Sigmoid colon (tissue), 7 donors: ENCODE measurements around the gene HAAO. TPM values are rescaled to one million over a fixed set of nuclear protein-coding genes. Genes with fewer than 3 reads are reported as not detected.

Experiments
- DNase-seq: peaks from one replicate; pipeline ENCODE4 v3.0.0-alpha.2; 2019
- H3K27ac ChIP-seq, 4 donors: fragments of 200-600 bp; sonication (generic); one replicate each; pipeline ENCODE4 v1.5.1; 2016 to 2019; ENCODE audit warnings: mild to moderate bottlenecking in 1 of 4
- H3K27me3 ChIP-seq, 3 donors: fragments of 200-600 bp; sonication (generic); one replicate each; pipeline ENCODE4 v1.5.1; 2019; ENCODE audit warnings: mild to moderate bottlenecking in 1 of 3
- H3K36me3 ChIP-seq, 4 donors: fragments of 200-600 bp; sonication (generic); one replicate each; pipeline ENCODE4 v1.5.1; 2016 to 2019
- H3K4me1 ChIP-seq, 4 donors: fragments of 200-600 bp; sonication (generic); one replicate each; pipeline ENCODE4 v1.5.1; 2017 to 2019
- H3K4me3 ChIP-seq, 4 donors: fragments of 200-600 bp; sonication (generic); one replicate each; pipeline ENCODE4 v1.5.1; 2017 to 2019; ENCODE audit warnings: mild to moderate bottlenecking in 2 of 4, moderate library complexity in 1 of 4
- H3K9me3 ChIP-seq, 4 donors: fragments of 200-600 bp in 3 of 4; sonication (generic) in 3 of 4; one replicate each; pipeline versions ENCODE4 v1.5.1 to v1.6.1; 2013 to 2019
- EP300 ChIP-seq, 4 donors: sonication (generic); formaldehyde crosslinking; IDR thresholded peaks; one replicate each; pipeline ENCODE4 v1.6.1; 2017; ENCODE audit warnings: antibody characterized with exemption in 4 of 4
- POLR2A ChIP-seq, 2 donors: fragments of 450-650 bp; IDR thresholded peaks; one replicate each; pipeline ENCODE4 v1.6.1; 2016; ENCODE audit warnings: antibody characterized with exemption in 2 of 2, mild to moderate bottlenecking in 2 of 2, moderate library complexity in 2 of 2
- POLR2AphosphoS5 ChIP-seq, 4 donors: sonication (generic); formaldehyde crosslinking; IDR thresholded peaks; one replicate each; pipeline ENCODE4 v1.6.1; 2017; ENCODE audit warnings: antibody characterized with exemption in 4 of 4
- WGBS, 2 donors: extraction: QIAGEN DNeasy Blood & Tissue Kit; methylation state at CpG; one replicate each; pipeline ENCODE4 v1.1.7; 2013; 5-methylcytosine and 5-hydroxymethylcytosine counted together
- intact Hi-C: fragments of 100-400 bp; cut with DNase I; formaldehyde crosslinking; loops from one replicate; pipeline ENCODE4 v1.15.1; 2023
- polyA plus RNA-seq, 3 donors: library from polyadenylated mRNA; stranded (reverse); fragments of 200-250 nt; gene quantifications; one replicate each; pipeline ENCODE4 v1.2.3, GENCODE V29; 2013
- total RNA-seq, 4 donors: library from RNA; depleted of rRNA; stranded (reverse); fragments of >200 nt; gene quantifications; one replicate each; pipeline ENCODE4 v1.1.0, GENCODE V29; 2016
- TF ChIP-seq, protein P1 (sequence below), 4 experiments: fragments of 450-650 bp in 3 of 4; fragments of 200-600 bp in 1 of 4; IDR thresholded peaks; one replicate each; pipeline ENCODE4 v1.5.1; 2016 to 2019; ENCODE audit warnings: antibody characterized with exemption in 4 of 4, mild to moderate bottlenecking in 3 of 4, moderate library complexity in 2 of 4
- donor health status: healthy with polysubstance abuse.
- donor health status: Bipolar disorder and iron deficiency.
- donor health status: healthy.

HAAO gene
- total and polyA plus RNA-seq, 7 donors, result 2.5 to 37.9 (median 5.6) TPM

DNA sequence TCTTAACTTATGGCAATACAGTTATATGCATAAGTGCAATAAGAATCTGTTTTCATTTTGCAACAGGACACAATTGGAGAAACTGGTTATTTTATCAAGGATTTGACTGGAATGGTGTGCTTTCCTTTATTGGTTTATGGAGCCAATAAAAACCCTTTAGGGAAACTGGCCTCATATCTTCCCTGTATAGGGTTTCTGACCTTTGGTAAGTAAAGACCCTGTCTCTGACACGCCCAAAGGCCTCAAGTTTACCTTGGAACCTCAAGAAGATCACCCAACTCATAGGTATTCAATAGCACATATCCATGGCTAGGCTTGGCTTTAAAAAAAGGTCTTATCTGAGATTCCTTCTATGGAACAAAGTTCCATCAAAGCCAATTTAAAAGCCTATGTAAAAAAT is 11.2 kb downstream of the HAAO start:
- no peaks in the 10 kb centered on the region for H3K9me3 ChIP-seq
- no peak overlapping the region for H3K4me3 ChIP-seq
- intact Hi-C loops, result no loop called here
- no peak for TF ChIP-seq POLR2AphosphoS5 (IDR thresholded peaks at IDR 0.05)
- no peak for TF ChIP-seq EP300 (IDR thresholded peaks at IDR 0.05)
- no peak for TF ChIP-seq POLR2A (IDR thresholded peaks at IDR 0.05)
- TF ChIP-seq, protein P1, sequence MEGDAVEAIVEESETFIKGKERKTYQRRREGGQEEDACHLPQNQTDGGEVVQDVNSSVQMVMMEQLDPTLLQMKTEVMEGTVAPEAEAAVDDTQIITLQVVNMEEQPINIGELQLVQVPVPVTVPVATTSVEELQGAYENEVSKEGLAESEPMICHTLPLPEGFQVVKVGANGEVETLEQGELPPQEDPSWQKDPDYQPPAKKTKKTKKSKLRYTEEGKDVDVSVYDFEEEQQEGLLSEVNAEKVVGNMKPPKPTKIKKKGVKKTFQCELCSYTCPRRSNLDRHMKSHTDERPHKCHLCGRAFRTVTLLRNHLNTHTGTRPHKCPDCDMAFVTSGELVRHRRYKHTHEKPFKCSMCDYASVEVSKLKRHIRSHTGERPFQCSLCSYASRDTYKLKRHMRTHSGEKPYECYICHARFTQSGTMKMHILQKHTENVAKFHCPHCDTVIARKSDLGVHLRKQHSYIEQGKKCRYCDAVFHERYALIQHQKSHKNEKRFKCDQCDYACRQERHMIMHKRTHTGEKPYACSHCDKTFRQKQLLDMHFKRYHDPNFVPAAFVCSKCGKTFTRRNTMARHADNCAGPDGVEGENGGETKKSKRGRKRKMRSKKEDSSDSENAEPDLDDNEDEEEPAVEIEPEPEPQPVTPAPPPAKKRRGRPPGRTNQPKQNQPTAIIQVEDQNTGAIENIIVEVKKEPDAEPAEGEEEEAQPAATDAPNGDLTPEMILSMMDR (IDR thresholded peaks at IDR 0.05), result no peak
- H3K27ac ChIP-seq, result no peak overlapping the region
- WGBS, 2 donors, result 16 to 55% methylated on average over 1 of the region's 1 CpG
- no peaks in the 10 kb centered on the region for H3K27me3 ChIP-seq
- peaks cover 0 to 9% (median 0%) of the 10 kb centered on the region in 4 donors for H3K36me3 ChIP-seq
- DNase-seq, result no peak
- H3K4me1 ChIP-seq, result peaks cover 0 to 7% (median 5%) of the 10 kb centered on the region in 4 donors

DNA sequence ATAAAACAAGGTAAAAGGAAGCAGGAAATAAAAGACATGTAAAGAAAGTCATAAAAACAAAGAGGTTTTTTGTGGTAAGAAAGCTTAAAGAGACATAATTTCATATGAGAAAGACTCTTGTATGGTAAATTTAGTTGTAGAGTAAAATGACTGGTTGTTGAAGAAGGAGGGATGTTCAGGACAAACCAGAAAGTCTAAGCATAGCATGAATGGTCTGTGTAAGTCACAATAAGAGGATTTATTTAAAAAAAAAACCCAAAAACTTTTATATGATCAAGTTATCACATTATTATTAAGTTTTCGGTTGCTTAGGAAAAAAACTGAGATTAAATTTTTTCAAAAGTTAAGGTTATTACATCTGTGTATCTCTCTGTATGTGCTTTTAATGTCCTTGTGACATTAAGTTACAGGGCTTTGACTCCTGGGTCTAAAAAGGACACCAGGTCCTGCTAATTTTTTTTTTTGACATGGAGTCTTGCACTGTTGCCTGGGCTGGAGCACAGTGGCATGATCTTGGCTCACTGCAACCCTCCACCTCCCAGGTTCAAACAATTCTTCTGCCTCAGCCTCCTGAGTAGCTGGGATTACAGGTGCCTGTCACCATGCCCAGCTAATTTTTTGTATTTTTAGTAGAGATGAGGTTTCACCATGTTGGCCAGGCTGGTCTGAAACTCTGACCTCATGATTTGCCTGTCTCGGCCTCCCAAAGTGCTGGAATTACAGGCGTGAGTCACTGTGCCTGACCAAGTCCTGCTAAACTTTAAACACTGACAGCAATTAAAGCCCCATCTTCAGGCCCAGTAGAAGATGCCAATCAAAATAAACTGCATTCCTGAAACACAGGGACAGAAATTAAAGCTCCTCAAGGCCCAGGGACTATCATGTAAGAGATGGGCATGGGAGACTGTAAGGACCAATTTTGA is 14.2 kb downstream of the HAAO start:
- WGBS, 2 donors, result 75 to 81% methylated on average over 3 of the region's 3 CpGs
- no peaks in the 10 kb centered on the region for H3K27me3 ChIP-seq
- H3K4me1 ChIP-seq, result peaks cover 0 to 8% (median 5%) of the 10 kb centered on the region in 4 donors
- DNase-seq, result peak; percentile 67
- intact Hi-C loops, result no loop called here
- H3K9me3 ChIP-seq, result no peaks in the 10 kb centered on the region
- no peak overlapping the region for H3K4me3 ChIP-seq
- TF ChIP-seq, protein P1 (IDR thresholded peaks at IDR 0.05), result no peak
- peak in 2 of 4 donors; percentile 16 to 44 for TF ChIP-seq POLR2AphosphoS5 (IDR thresholded peaks at IDR 0.05)
- H3K27ac ChIP-seq, result peak overlapping the region in 3 of 4 donors; percentile 35 to 64 (median 63)
- H3K36me3 ChIP-seq, result peaks cover 0 to 4% (median 0%) of the 10 kb centered on the region in 4 donors

DNA sequence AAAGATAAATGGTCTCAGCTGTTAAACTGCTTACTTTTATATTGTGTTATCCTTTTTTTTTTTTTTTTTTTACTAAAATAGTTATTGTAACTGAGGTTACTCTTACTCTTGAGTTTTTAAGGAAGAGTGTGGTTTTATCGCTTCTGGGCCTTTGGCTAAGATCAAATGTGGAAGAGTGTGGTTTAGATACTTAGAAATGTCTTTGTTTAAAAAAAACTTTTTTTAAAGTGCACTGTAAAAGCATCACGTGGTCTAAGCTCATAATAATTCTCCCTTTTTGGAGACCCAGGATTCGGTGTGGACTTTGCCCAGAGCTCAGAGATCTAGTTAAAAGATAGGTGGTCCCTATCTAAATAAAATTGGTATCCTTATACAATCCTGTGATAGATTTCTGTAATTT is 16.6 kb downstream of the HAAO start:
- TF ChIP-seq POLR2AphosphoS5 (IDR thresholded peaks at IDR 0.05), result no peak
- no peak for TF ChIP-seq POLR2A (IDR thresholded peaks at IDR 0.05)
- no peak for TF ChIP-seq EP300 (IDR thresholded peaks at IDR 0.05)
- TF ChIP-seq, protein P1 (IDR thresholded peaks at IDR 0.05), result no peak
- DNase-seq, result no peak
- H3K4me3 ChIP-seq, result no peak overlapping the region
- peaks cover 0 to 17% (median 7%) of the 10 kb centered on the region in 4 donors for H3K4me1 ChIP-seq
- H3K36me3 ChIP-seq, result no peaks in the 10 kb centered on the region
- H3K27me3 ChIP-seq, result no peaks in the 10 kb centered on the region
- H3K27ac ChIP-seq, result peak overlapping the region in 2 of 4 donors; percentile 31 to 60
- no peaks in the 10 kb centered on the region for H3K9me3 ChIP-seq
- intact Hi-C loops, result no loop called here
- 47 to 69% methylated on average over 3 of the region's 3 CpGs for WGBS, 2 donors

DNA sequence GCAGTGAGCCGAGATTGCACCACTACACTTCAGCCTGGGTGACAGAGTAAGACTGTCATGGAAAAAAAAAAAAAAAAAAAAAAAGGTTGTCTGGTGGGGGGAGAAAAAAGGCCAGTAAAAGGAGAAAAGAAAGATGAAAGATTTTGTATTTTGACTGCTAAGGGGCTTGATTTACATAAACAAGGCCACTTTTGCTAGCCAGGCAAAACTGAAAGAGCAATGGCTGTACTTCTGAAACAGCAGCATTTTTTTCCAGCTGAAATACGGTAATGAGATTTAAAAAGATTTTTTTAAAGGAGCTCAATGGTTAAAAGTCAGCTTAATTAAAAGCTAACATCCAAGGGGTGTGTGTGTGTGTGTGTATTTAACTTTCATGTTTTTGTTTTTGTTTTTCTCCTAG is 17.2 kb downstream of the HAAO start:
- no peak for DNase-seq
- H3K4me1 ChIP-seq, result peaks cover 0 to 17% (median 7%) of the 10 kb centered on the region in 4 donors
- TF ChIP-seq, protein P1 (IDR thresholded peaks at IDR 0.05), result no peak
- no peak for TF ChIP-seq POLR2A (IDR thresholded peaks at IDR 0.05)
- TF ChIP-seq POLR2AphosphoS5 (IDR thresholded peaks at IDR 0.05), result no peak
- TF ChIP-seq EP300 (IDR thresholded peaks at IDR 0.05), result no peak
- intact Hi-C loops, result no loop called here
- no peak overlapping the region for H3K4me3 ChIP-seq
- H3K36me3 ChIP-seq, result no peaks in the 10 kb centered on the region
- H3K9me3 ChIP-seq, result no peaks in the 10 kb centered on the region
- 66 to 82% methylated on average over 2 of the region's 2 CpGs for WGBS, 2 donors
- H3K27me3 ChIP-seq, result no peaks in the 10 kb centered on the region
- peak overlapping the region in 2 of 4 donors; percentile 19 to 60 for H3K27ac ChIP-seq
